K562 (cell line): ENCODE measurements around the gene NFAM1. TPM values are rescaled to one million over a fixed set of nuclear protein-coding genes. Genes with fewer than 3 reads are reported as not detected.
A peak's percentile ranks its signal among the peaks of the same experiment; 100 is the strongest.

Experiments used
- ASH1L ChIP-seq: fragments of 450-650 bp; IDR thresholded peaks from 2 replicates; pipeline ENCODE4 v1.6.1; 2018; ENCODE audit warnings: borderline replicate concordance, mild to moderate bottlenecking, low read depth; ENCODE audit not compliant: partially characterized antibody
- ATF1 ChIP-seq, 2 experiments: fragments of 450-650 bp in 1 of 2; IDR thresholded peaks; 2 replicates each; pipeline ENCODE4 v1.6.1; 2016; ENCODE audit warnings: missing compliant biosample characterization in 1 of 2, missing genetic modification characterization in 1 of 2
- ATF4 ChIP-seq: fragments of 450-650 bp; formaldehyde crosslinking; IDR thresholded peaks from 2 replicates; pipeline ENCODE4 v1.4.0; 2022; ENCODE audit warnings: mild to moderate bottlenecking, moderate library complexity
- CBFB ChIP-seq: sonication (generic); formaldehyde crosslinking; IDR thresholded peaks from 2 replicates; pipeline ENCODE4 v1.4.0; 2020; ENCODE audit warnings: mild to moderate bottlenecking, missing genetic modification reagents
- IRF1 ChIP-seq: sonication (generic); formaldehyde crosslinking; IDR thresholded peaks from 2 replicates; pipeline ENCODE4 v1.8.0; 2022; ENCODE audit warnings: missing genetic modification reagents, mild to moderate bottlenecking, borderline replicate concordance
- KLF6 ChIP-seq: fragments of 250-450 bp; sonication (Bioruptor Pico); IDR thresholded peaks from 2 replicates; pipeline ENCODE4 v1.4.0; 2020; ENCODE audit warnings: mild to moderate bottlenecking, moderate library complexity, borderline replicate concordance
- NELFE ChIP-seq: IDR thresholded peaks from 2 replicates; pipeline ENCODE4 v1.6.1; 2011; ENCODE audit warnings: mild to moderate bottlenecking; ENCODE audit not compliant: insufficient read depth, insufficient read length
- NR2C1 ChIP-seq, 2 experiments: fragments of 450-650 bp; IDR thresholded peaks; 2 replicates each; pipeline ENCODE4 v1.6.1; 2017; ENCODE audit warnings: mild to moderate bottlenecking in 2 of 2, antibody characterized with exemption in 1 of 2, inconsistent platforms in 1 of 2, missing compliant biosample characterization in 1 of 2, missing genetic modification characterization in 1 of 2
- NR4A1 ChIP-seq, 2 experiments: fragments of 250-450 bp in 1 of 2; fragments of 450-650 bp in 1 of 2; sonication (Bioruptor Pico) in 1 of 2; IDR thresholded peaks; 2 replicates each; pipeline versions ENCODE4 v1.4.0 to v1.6.1; 2016 to 2020; ENCODE audit warnings: mild to moderate bottlenecking in 2 of 2, missing compliant biosample characterization in 1 of 2, missing genetic modification characterization in 1 of 2, moderate library complexity in 1 of 2
- STAG1 ChIP-seq: sonication (generic); formaldehyde crosslinking; IDR thresholded peaks from 2 replicates; pipeline ENCODE4 v1.5.0; 2020; ENCODE audit warnings: missing genetic modification reagents, borderline replicate concordance
- TBL1XR1 ChIP-seq, 2 experiments: IDR thresholded peaks; 2 replicates each; pipeline ENCODE4 v1.6.1; 2012; ENCODE audit warnings: improper control_type of control experiment in 2 of 2, low read length in 2 of 2, mild to moderate bottlenecking in 1 of 2
- TCFL5 ChIP-seq: fragments of 250-450 bp; sonication (Bioruptor Pico); conservative IDR thresholded peaks from 2 replicates; pipeline ENCODE4 v1.6.1; 2021; ENCODE audit warnings: mild to moderate bottlenecking, moderate library complexity, matching md5 sums
- U2AF1 ChIP-seq: fragments of 200-400 bp; formaldehyde crosslinking; optimal IDR thresholded peaks from 2 replicates; pipeline ENCODE3; 2017; ENCODE audit warnings: mild to moderate bottlenecking, low read depth, low read length, moderate library complexity
- ZNF134 ChIP-seq: fragments of 250-450 bp; sonication (Bioruptor Pico); conservative IDR thresholded peaks from 2 replicates; pipeline ENCODE4 v1.4.0; 2020
- ZNF143 ChIP-seq: sonication (generic); formaldehyde crosslinking; IDR thresholded peaks from 2 replicates; pipeline ENCODE4 v1.9.0; 2022; ENCODE audit warnings: mild to moderate bottlenecking, missing genetic modification reagents
- ZNF512 ChIP-seq: IDR thresholded peaks from 2 replicates; pipeline ENCODE4 v1.6.1; 2016; ENCODE audit warnings: missing genetic modification characterization, missing compliant biosample characterization
- ZNF77 ChIP-seq: fragments of 250-450 bp; sonication (Bioruptor Pico); IDR thresholded peaks from 2 replicates; pipeline ENCODE4 v1.5.0; 2020
- ZNF780A ChIP-seq: fragments of 250-450 bp; sonication (Bioruptor Pico); IDR thresholded peaks from 2 replicates; pipeline ENCODE4 v1.5.0; 2021; ENCODE audit warnings: mild to moderate bottlenecking
- polyA plus RNA-seq, 8 experiments: library from polyadenylated mRNA; depleted of rRNA in 4 of 8; stranded (reverse) in 5 of 8; unstranded in 3 of 8; fragments of >200 nt; fragmentation: Nextera tagmentation in 2 of 8; fragmentation: Illumina TruSeq in 1 of 8; extraction: Ambion mirVana in 2 of 8; extraction: Trizol in 1 of 8; gene quantifications; 2 replicates each; pipeline versions ENCODE4 v1.2.1 to v1.2.3, GENCODE V29; 2011 to 2014; ENCODE audit warnings: inconsistent platforms in 1 of 8, missing spikeins in 1 of 8
- total RNA-seq, 7 experiments: library from RNA; depleted of rRNA in 6 of 7; stranded (reverse); fragments of >200 nt in 6 of 7; fragmentation: Illumina TruSeq in 2 of 7; extraction: Trizol in 2 of 7; gene quantifications; 2 replicates each; pipeline versions ENCODE4 v1.2.1 to v1.2.3, GENCODE V29; 2011 to 2021; ENCODE audit warnings: low replicate concordance in 1 of 7
- TF ChIP-seq, protein P1 (sequence below): fragments of 250-450 bp; sonication (Bioruptor Pico); IDR thresholded peaks from 2 replicates; pipeline ENCODE4 v1.8.0; 2021; ENCODE audit warnings: moderate library complexity, mild to moderate bottlenecking, inconsistent platforms
- TF ChIP-seq, protein P2 (sequence below): fragments of 250-450 bp; sonication (Bioruptor Pico); IDR thresholded peaks from 2 replicates; pipeline ENCODE4 v1.5.0; 2021; ENCODE audit warnings: mild to moderate bottlenecking, moderate library complexity

Gene NFAM1
- total and polyA plus RNA-seq, 9 of the 15 experiments (the other 6 are each of a cell fraction or from before 2014, with no cell fraction given), result 0.01 to 0.18 (median 0.03) TPM; not detected in 5

DNA sequence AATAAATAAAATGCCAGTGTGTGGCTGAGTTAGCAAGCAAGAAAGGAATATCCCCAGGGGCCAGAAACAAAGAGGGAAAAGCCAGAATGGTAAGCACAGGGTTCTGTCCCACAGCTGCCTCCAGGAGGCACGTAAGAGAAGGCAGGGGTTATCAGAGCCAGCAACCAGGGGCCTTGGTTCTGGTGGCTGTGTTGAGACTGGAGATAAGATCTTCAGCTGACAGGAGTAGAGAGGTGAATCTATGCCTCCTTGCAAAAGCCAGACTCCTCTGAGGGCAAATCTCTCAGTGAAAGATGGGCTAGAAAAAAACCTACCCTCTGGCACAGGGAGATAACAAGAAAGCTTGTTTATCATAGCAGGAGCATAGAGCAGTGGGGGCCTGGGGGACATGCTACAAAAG is 29.8 kb upstream of the NFAM1 start (continued):
- TF ChIP-seq, protein P1, sequence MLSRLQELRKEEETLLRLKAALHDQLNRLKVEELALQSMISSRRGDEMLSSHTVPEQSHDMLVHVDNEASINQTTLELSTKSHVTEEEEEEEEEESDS, result no peak
- TF ChIP-seq ZNF77 (CRISPR knock-in tag), result no peak
- no peak for TF ChIP-seq STAG1 (CRISPR knock-in tag)
- TF ChIP-seq TBL1XR1 (IDR thresholded peaks at IDR 0.05; ENCODE audit: low read length in 2 of 2), result peak in 1 of 2 experiments; percentile 52; a peak in 1 of 4 replicates
- TF ChIP-seq ZNF143 (CRISPR knock-in tag), result no peak
- no peak for TF ChIP-seq ZNF512 (tag)
- no peak for TF ChIP-seq CBFB
- TF ChIP-seq NELFE, result no peak
- no peak for TF ChIP-seq U2AF1
- no peak for TF ChIP-seq TCFL5 (CRISPR knock-in tag)
- no peak for TF ChIP-seq NR4A1 (CRISPR knock-in tag; IDR thresholded peaks at IDR 0.05)
- TF ChIP-seq NR4A1 (tag; IDR thresholded peaks at IDR 0.05), result peak; percentile 70; the same call in 1 of the 2 replicates
- TF ChIP-seq ATF4 (CRISPR knock-in tag), result 0 out of 2 replicates have a peak, but pooled peaks have one; percentile 20
- TF ChIP-seq KLF6 (CRISPR knock-in tag), result no peak
- TF ChIP-seq ZNF780A, result no peak
- TF ChIP-seq, protein P2, sequence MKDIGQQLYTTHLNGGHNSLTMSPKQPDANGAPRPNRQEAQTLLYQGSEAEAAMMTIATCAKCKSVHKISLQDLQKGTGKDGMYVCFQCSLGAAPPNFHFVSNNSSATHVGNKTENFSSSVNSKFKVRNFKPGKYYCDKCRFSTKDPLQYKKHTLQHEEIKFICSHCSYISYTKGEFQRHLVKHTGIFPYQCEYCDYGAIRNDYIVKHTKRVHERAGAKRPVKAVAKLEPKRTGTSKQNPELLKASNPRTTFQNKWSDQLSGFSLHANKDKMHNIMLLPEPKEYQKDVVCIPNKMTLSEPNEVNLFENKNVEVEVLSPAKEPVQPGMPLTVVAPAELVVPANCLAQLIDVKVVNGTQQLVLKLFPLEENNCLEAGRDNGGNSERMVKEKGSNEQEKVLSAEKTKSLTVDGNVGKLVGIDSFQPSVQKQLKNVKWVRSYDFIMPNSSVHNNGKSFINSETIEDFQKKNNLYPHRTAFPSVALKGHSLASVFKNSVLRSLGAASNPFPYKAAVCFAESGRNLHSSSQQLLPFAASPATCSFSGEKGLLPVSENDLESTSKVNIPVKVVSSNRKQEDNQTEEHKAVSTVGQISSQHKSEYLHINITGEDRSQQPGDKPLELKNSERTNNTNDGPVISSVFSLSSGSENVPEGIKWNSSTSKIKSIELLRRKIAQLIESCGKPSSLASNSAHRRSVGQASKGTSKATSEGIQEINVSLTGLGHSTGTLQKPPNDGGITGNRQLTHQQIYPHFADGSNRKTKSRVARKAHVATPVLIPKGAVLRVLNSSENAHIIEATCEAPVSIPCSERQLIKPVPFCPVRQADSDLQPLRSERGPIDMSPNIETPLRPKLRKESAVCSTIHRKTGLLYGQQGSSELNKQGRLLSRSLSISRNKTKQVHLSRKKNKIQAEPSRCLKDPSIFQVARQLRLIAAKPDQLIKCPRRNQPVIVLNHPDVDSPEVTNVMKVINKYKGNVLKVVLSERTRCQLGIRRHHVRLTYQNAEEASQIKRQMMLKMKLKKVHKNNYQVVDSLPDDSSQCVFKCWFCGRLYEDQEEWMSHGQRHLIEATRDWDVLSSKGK (CRISPR knock-in tag), result no peak
- TF ChIP-seq ZNF134, result no peak
- TF ChIP-seq IRF1 (CRISPR knock-in tag), result no peak
- no peak for TF ChIP-seq ATF1 (CRISPR knock-in tag; IDR thresholded peaks at IDR 0.05)
- peak; percentile 45 for TF ChIP-seq ATF1 (tag; IDR thresholded peaks at IDR 0.05)
- TF ChIP-seq NR2C1 (IDR thresholded peaks at IDR 0.05), result no peak
- peak; percentile 59; the same call in 1 of the 2 replicates for TF ChIP-seq NR2C1 (tag; IDR thresholded peaks at IDR 0.05)
- no peak for TF ChIP-seq ASH1L
